ENCODE results near the gene SF3A1.

GRCh38 chr22:30314915-30315314 lies 41.8 kb downstream of the SF3A1 start:
- TF ChIP-seq FOXK2 (IDR thresholded peaks at IDR 0.05) (no peak), SP1 (IDR thresholded peaks at IDR 0.05) (no peak), BHLHE40 (IDR thresholded peaks at IDR 0.05; ENCODE audit: borderline replicate concordance) (no peak), ELF4 (IDR thresholded peaks at IDR 0.05) (no peak), FOXM1 (IDR thresholded peaks at IDR 0.05; ENCODE audit: borderline replicate concordance) (no peak), ZNF384 (IDR thresholded peaks at IDR 0.05) (no peak), SUZ12 (IDR thresholded peaks at IDR 0.05) (no peak), FOXA1 (IDR thresholded peaks at IDR 0.05) (no peak), NFRKB (IDR thresholded peaks at IDR 0.05) (no peak), LEF1 (IDR thresholded peaks at IDR 0.05; ENCODE audit: borderline replicate concordance) (no peak), HDGF (IDR thresholded peaks at IDR 0.05; ENCODE audit: borderline replicate concordance) (no peak)
- TF ChIP-seq, protein P1, sequence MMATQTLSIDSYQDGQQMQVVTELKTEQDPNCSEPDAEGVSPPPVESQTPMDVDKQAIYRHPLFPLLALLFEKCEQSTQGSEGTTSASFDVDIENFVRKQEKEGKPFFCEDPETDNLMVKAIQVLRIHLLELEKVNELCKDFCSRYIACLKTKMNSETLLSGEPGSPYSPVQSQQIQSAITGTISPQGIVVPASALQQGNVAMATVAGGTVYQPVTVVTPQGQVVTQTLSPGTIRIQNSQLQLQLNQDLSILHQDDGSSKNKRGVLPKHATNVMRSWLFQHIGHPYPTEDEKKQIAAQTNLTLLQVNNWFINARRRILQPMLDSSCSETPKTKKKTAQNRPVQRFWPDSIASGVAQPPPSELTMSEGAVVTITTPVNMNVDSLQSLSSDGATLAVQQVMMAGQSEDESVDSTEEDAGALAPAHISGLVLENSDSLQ (IDR thresholded peaks at IDR 0.05) = no peak
